ENCODE data around the gene RGL4. TPM values are rescaled to one million over a fixed set of nuclear protein-coding genes. Genes with fewer than 3 reads are reported as not detected.

RGL4 gene
- total RNA-seq, 1 donor from 2014 or later, result not detected

- Histone ChIP-seq H3K4me3 (ENCODE audit: insufficient read depth, low read depth, low read length) (no peak overlapping the region), H2AFZ (ENCODE audit: low read depth, low read length) (no peak overlapping the region), H4K20me1 (ENCODE audit: insufficient read depth, low read length) (peaks cover 53% of the 10 kb centered on the region), H3K4me1 (ENCODE audit: insufficient read depth, low read length) (peaks cover 13% of the 10 kb centered on the region), H3K79me2 (ENCODE audit: insufficient read depth, low read length) (peaks cover 17% of the 10 kb centered on the region), H3K27ac (ENCODE audit: low read depth, low read length) (no peak overlapping the region), H3K9me3 (ENCODE audit: insufficient read depth, low read depth, low read length) (no peaks in the 10 kb centered on the region), H3K27me3 (ENCODE audit: insufficient read depth, low read length) (no peaks in the 10 kb centered on the region), H3K9ac (ENCODE audit: low read length) (no peak overlapping the region), H3K36me3 (ENCODE audit: insufficient read depth, low read length) (peaks cover 44% of the 10 kb centered on the region), H3K4me2 (ENCODE audit: low read length) (no peak overlapping the region)
- TF ChIP-seq EZH2 (IDR thresholded peaks at IDR 0.05; ENCODE audit: insufficient read depth, low read length) (no peak), CTCF (IDR thresholded peaks at IDR 0.05; ENCODE audit: insufficient read depth, low read depth, low read length) (no peak)
- Mint-ChIP-seq H3K4me1 (ENCODE audit: low read depth, unreplicated experiment) (peaks cover 11% of the 10 kb centered on the region), H3K9me3 (ENCODE audit: unreplicated experiment) (no peaks in the 10 kb centered on the region), H3K4me3 (ENCODE audit: unreplicated experiment) (no peak overlapping the region), H3K36me3 (ENCODE audit: low read depth, unreplicated experiment) (peaks cover 44% of the 10 kb centered on the region), H3K27me3 (ENCODE audit: low read depth, unreplicated experiment) (no peaks in the 10 kb centered on the region), H3K27ac (ENCODE audit: unreplicated experiment) (no peak overlapping the region)
- no peak for DNase-seq (ENCODE audit: low read depth)
- no peak for FAIRE-seq
Observed at GRCh38 chr22:23704829-23705228, 14.0 kb downstream of the RGL4 start.

- H3K36me3 ChIP-seq (ENCODE audit: insufficient read depth, low read length), result peaks cover 47% of the 10 kb centered on the region
- FAIRE-seq, result no peak
- no peak overlapping the region for H3K27ac Mint-ChIP-seq (ENCODE audit: unreplicated experiment)
Observed at GRCh38 chr22:23705358-23705757, 14.5 kb downstream of the RGL4 start.

More at GRCh38 chr22:23705358-23705757, 14.5 kb downstream of the RGL4 start:
- no peaks in the 10 kb centered on the region for H3K9me3 ChIP-seq (ENCODE audit: insufficient read depth, low read depth, low read length)
- H3K4me2 ChIP-seq (ENCODE audit: low read length), result no peak overlapping the region
- TF ChIP-seq EZH2 (IDR thresholded peaks at IDR 0.05; ENCODE audit: insufficient read depth, low read length), result no peak
- TF ChIP-seq CTCF (IDR thresholded peaks at IDR 0.05; ENCODE audit: insufficient read depth, low read depth, low read length), result no peak
- H3K4me3 ChIP-seq (ENCODE audit: insufficient read depth, low read depth, low read length), result no peak overlapping the region
- Mint-ChIP-seq H3K9me3 (ENCODE audit: unreplicated experiment) (no peaks in the 10 kb centered on the region), H3K4me1 (ENCODE audit: low read depth, unreplicated experiment) (peaks cover 11% of the 10 kb centered on the region), H3K4me3 (ENCODE audit: unreplicated experiment) (no peak overlapping the region), H3K36me3 (ENCODE audit: low read depth, unreplicated experiment) (peaks cover 40% of the 10 kb centered on the region), H3K27me3 (ENCODE audit: low read depth, unreplicated experiment) (no peaks in the 10 kb centered on the region)
- peaks cover 17% of the 10 kb centered on the region for H3K79me2 ChIP-seq (ENCODE audit: insufficient read depth, low read length)
- H3K9ac ChIP-seq (ENCODE audit: low read length), result no peak overlapping the region
- H2AFZ ChIP-seq (ENCODE audit: low read depth, low read length), result no peak overlapping the region
- H3K4me1 ChIP-seq (ENCODE audit: insufficient read depth, low read length), result peaks cover 13% of the 10 kb centered on the region
- H3K27me3 ChIP-seq (ENCODE audit: insufficient read depth, low read length), result no peaks in the 10 kb centered on the region
- no peak for DNase-seq (ENCODE audit: low read depth)
- peaks cover 52% of the 10 kb centered on the region for H4K20me1 ChIP-seq (ENCODE audit: insufficient read depth, low read length)
- H3K27ac ChIP-seq (ENCODE audit: low read depth, low read length), result no peak overlapping the region

Measured in astrocyte (in vitro differentiated cells and primary cell).